Measurements from ENCODE around the gene IL17RC. TPM values are rescaled to one million over a fixed set of nuclear protein-coding genes. Genes with fewer than 3 reads are reported as not detected.
"Not testable (repeated sequence)": the region's sequence is repeated elsewhere in the genome, so short reads cannot be mapped to it uniquely, and the experiment has no call there.

The IL17RC gene
- total RNA-seq, 1 donor from 2014 or later = 20.1 TPM

DNA sequence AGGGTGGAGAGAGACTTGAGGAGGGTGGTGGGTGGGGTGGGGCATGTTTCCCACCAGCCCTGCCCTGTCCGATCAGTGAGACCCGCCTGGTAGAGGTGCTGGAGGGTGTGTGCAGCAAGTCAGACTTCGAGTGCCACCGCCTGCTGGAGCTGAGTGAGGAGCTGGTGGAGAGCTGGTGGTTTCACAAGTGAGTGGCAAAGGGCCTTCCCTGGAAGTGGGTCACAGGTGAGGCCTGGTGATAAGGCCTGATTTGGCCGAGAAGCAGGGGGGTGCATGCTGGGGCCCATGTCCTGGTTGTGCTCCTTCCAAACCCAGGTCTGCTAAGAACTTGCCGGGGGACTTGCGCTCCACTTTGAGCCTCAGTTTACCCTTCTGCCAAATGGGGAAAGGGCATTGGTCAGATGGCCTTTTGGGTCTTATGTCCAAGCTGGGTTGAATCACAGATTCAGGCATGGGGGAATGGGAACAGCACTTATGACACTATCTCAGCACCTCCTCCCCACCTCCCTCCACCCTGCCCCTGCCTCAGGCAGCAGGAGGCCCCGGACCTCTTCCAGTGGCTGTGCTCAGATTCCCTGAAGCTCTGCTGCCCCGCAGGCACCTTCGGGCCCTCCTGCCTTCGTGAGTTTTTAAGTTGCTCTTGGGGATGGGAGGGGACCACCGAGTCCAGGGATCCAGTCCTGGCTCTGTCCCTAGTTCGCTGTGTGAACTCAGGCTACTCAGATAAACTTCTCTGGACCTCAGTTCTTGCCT, 20.8 kb downstream of the IL17RC start:
- H4K20me1 ChIP-seq (ENCODE audit: insufficient read depth, low read length) = no peaks in the 10 kb centered on the region
- Mint-ChIP-seq H3K4me3 (ENCODE audit: unreplicated experiment) (no peak overlapping the region), H3K27me3 (ENCODE audit: low read depth, unreplicated experiment) (no peaks in the 10 kb centered on the region), H3K27ac (ENCODE audit: unreplicated experiment) (no peak overlapping the region), H3K36me3 (ENCODE audit: low read depth, unreplicated experiment) (peaks cover 8% of the 10 kb centered on the region), H3K4me1 (ENCODE audit: low read depth, unreplicated experiment) (peaks cover 2% of the 10 kb centered on the region), H3K9me3 (ENCODE audit: unreplicated experiment) (no peaks in the 10 kb centered on the region)
- H2AFZ ChIP-seq (ENCODE audit: low read depth, low read length) = no peak overlapping the region
- no peaks in the 10 kb centered on the region for H3K79me2 ChIP-seq (ENCODE audit: insufficient read depth, low read length)
- no peak for TF ChIP-seq EZH2 (IDR thresholded peaks at IDR 0.05; ENCODE audit: insufficient read depth, low read length)
- TF ChIP-seq, protein P1, sequence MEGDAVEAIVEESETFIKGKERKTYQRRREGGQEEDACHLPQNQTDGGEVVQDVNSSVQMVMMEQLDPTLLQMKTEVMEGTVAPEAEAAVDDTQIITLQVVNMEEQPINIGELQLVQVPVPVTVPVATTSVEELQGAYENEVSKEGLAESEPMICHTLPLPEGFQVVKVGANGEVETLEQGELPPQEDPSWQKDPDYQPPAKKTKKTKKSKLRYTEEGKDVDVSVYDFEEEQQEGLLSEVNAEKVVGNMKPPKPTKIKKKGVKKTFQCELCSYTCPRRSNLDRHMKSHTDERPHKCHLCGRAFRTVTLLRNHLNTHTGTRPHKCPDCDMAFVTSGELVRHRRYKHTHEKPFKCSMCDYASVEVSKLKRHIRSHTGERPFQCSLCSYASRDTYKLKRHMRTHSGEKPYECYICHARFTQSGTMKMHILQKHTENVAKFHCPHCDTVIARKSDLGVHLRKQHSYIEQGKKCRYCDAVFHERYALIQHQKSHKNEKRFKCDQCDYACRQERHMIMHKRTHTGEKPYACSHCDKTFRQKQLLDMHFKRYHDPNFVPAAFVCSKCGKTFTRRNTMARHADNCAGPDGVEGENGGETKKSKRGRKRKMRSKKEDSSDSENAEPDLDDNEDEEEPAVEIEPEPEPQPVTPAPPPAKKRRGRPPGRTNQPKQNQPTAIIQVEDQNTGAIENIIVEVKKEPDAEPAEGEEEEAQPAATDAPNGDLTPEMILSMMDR (IDR thresholded peaks at IDR 0.05; ENCODE audit: insufficient read depth, low read depth, low read length) = no peak
- peaks cover 7% of the 10 kb centered on the region for H3K4me1 ChIP-seq (ENCODE audit: insufficient read depth, low read length)
- H3K4me3 ChIP-seq (ENCODE audit: insufficient read depth, low read depth, low read length) = no peak overlapping the region
- H3K4me2 ChIP-seq (ENCODE audit: low read length) = no peak overlapping the region
- no peaks in the 10 kb centered on the region for H3K36me3 ChIP-seq (ENCODE audit: insufficient read depth, low read length)
- H3K9me3 ChIP-seq (ENCODE audit: insufficient read depth, low read depth, low read length) = no peaks in the 10 kb centered on the region
- FAIRE-seq (no peak), DNase-seq (ENCODE audit: low read depth) (no peak)
- H3K27ac ChIP-seq (ENCODE audit: low read depth, low read length) = no peak overlapping the region
- H3K9ac ChIP-seq (ENCODE audit: low read length) = no peak overlapping the region
- no peaks in the 10 kb centered on the region for H3K27me3 ChIP-seq (ENCODE audit: insufficient read depth, low read length)

DNA sequence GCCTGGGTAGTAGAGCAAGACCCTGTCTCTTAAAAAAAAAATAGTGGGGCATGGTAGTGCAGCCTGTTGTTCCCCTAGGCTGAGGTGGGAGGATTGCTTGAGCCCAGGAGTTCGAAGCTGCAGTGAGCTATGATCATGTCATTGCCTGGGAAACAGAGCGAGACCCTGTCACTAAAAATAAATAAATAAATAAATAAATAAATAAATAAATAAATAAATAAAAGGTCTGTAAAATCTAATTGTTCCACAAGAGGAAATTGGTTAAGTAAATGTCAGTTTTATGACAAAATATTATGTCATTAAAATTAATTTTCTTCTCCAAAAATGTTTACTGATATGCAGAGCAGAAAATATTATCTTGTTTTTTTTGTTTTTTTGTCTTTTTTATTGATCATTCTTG, 22.1 kb downstream of the IL17RC start:
- Histone ChIP-seq H3K4me2 (ENCODE audit: low read length) (no peak overlapping the region), H2AFZ (ENCODE audit: low read depth, low read length) (no peak overlapping the region), H3K27ac (ENCODE audit: low read depth, low read length) (no peak overlapping the region), H3K4me1 (ENCODE audit: insufficient read depth, low read length) (peaks cover 7% of the 10 kb centered on the region), H4K20me1 (ENCODE audit: insufficient read depth, low read length) (no peaks in the 10 kb centered on the region), H3K4me3 (ENCODE audit: insufficient read depth, low read depth, low read length) (no peak overlapping the region), H3K79me2 (ENCODE audit: insufficient read depth, low read length) (no peaks in the 10 kb centered on the region), H3K36me3 (ENCODE audit: insufficient read depth, low read length) (no peaks in the 10 kb centered on the region), H3K27me3 (ENCODE audit: insufficient read depth, low read length) (no peaks in the 10 kb centered on the region), H3K9me3 (ENCODE audit: insufficient read depth, low read depth, low read length) (no peaks in the 10 kb centered on the region), H3K9ac (ENCODE audit: low read length) (no peak overlapping the region)
- Mint-ChIP-seq H3K4me3 (ENCODE audit: unreplicated experiment) (no peak overlapping the region), H3K36me3 (ENCODE audit: low read depth, unreplicated experiment) (peaks cover 16% of the 10 kb centered on the region), H3K4me1 (ENCODE audit: low read depth, unreplicated experiment) (peaks cover 2% of the 10 kb centered on the region), H3K27ac (ENCODE audit: unreplicated experiment) (no peak overlapping the region), H3K9me3 (ENCODE audit: unreplicated experiment) (no peaks in the 10 kb centered on the region), H3K27me3 (ENCODE audit: low read depth, unreplicated experiment) (no peaks in the 10 kb centered on the region)
- DNase-seq (ENCODE audit: low read depth) (no peak), FAIRE-seq (no peak)
- TF ChIP-seq EZH2 (IDR thresholded peaks at IDR 0.05; ENCODE audit: insufficient read depth, low read length) = no peak
- TF ChIP-seq, protein P1 (IDR thresholded peaks at IDR 0.05; ENCODE audit: insufficient read depth, low read depth, low read length) = no peak

GRCh38 chr3:9939906-9940305, 23.0 kb downstream of the IL17RC start:
- H3K36me3 Mint-ChIP-seq (ENCODE audit: low read depth, unreplicated experiment) = peaks cover 20% of the 10 kb centered on the region
- H3K27ac ChIP-seq (ENCODE audit: low read depth, low read length); H3K27me3 ChIP-seq (ENCODE audit: insufficient read depth, low read length); H3K4me2 ChIP-seq (ENCODE audit: low read length); H3K27me3 Mint-ChIP-seq (ENCODE audit: low read depth, unreplicated experiment); H2AFZ ChIP-seq (ENCODE audit: low read depth, low read length); H4K20me1 ChIP-seq (ENCODE audit: insufficient read depth, low read length); H3K36me3 ChIP-seq (ENCODE audit: insufficient read depth, low read length); H3K9me3 ChIP-seq (ENCODE audit: insufficient read depth, low read depth, low read length); H3K4me1 Mint-ChIP-seq (ENCODE audit: low read depth, unreplicated experiment); H3K79me2 ChIP-seq (ENCODE audit: insufficient read depth, low read length); H3K27ac Mint-ChIP-seq (ENCODE audit: unreplicated experiment); H3K9me3 Mint-ChIP-seq (ENCODE audit: unreplicated experiment); H3K9ac ChIP-seq (ENCODE audit: low read length); H3K4me3 ChIP-seq (ENCODE audit: insufficient read depth, low read depth, low read length); FAIRE-seq; H3K4me3 Mint-ChIP-seq (ENCODE audit: unreplicated experiment); DNase-seq (ENCODE audit: low read depth); H3K4me1 ChIP-seq (ENCODE audit: insufficient read depth, low read length): not testable (repeated sequence)
